Sciatic nerve (tissue), 2 donors: ENCODE data around the gene PRR18. TPM values are rescaled to one million over a fixed set of nuclear protein-coding genes. Genes with fewer than 3 reads are reported as not detected.

ENCODE experiments used
- ATAC-seq: fragments of 200-7000 bp; cut with Tn5 transposase; one replicate; pipeline ENCODE4 v1.9.1; 2020; ENCODE audit warnings: mild to moderate bottlenecking, moderate library complexity
- DNase-seq: peaks from one replicate; pipeline ENCODE4 v3.0.0-alpha.2; 2020; ENCODE audit warnings: low spot score
- intact Hi-C: fragments of 100-400 bp; cut with DNase I; formaldehyde crosslinking; loops from one replicate; pipeline ENCODE4 v1.14.2; 2022
- total RNA-seq: library from RNA; stranded (reverse); fragmentation: NEBNext Ultra II Directional; extraction: Animal tissue kit (Norgen Biotek cat#: 25700); gene quantifications from one replicate; pipeline ENCODE4 v1.2.1, GENCODE V29; 2021
- donor health status: DM: no; HTN: no; CAD: no.
- donor health status: DM: no; HTN: no; CAD: no.

Gene PRR18
- total RNA-seq, 1 donor from 2014 or later, result not detected

DNA sequence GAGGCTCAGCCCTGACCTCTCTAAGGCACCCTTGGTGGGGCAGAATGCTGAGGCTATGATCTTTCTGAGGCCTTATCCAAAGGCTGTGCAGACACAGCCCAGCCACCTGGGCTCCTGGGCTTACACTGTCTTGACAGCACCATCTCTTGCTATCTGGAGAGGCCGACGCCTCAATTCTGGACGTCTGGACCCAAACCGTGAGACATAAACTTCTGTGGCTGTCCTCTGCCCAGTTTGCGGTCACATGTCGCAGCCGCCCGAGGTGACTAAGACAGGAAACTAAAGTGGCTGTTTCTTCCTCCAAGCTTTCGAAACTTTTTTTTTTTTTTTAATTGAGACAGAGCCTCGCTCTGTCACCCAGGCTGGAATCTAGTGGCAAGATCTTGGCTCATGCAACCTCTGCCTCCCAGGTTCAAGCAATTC lies 49.3 kb downstream of the PRR18 start:
- DNase-seq (no peak), ATAC-seq (peak; percentile 79)
- intact Hi-C loops, result no loop called here

DNA sequence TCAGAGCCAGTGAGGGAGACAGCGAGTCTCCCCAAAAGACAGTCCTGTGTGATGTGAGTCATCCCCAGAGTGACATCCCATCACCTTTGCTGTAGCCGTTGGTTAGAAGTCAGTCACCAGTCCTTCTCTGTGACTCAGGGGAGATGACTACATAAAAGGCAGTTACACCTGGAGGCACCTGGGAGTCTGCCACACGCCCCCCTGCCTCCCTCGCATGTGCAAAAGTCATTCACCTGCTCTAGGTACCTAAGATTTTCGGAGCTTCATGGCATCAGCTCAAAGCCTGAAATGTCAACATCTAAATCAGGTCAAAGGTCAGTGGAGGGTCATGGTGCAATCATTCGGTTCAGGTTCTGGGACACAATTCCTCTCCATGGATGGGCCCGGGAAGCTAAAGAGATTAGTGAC lies 50.3 kb downstream of the PRR18 start:
- intact Hi-C loops, result no loop called here
- ATAC-seq, result no peak
- no peak for DNase-seq

Other genes with a start within 250 kb of the PRR18 start
- gene TBXT, start 140.5 kb downstream of the PRR18 start, total RNA-seq, result not detected
- gene SFT2D1, start 34.2 kb upstream of the PRR18 start, total RNA-seq, result 46.1 TPM
- gene MPC1, start 74.5 kb upstream of the PRR18 start, total RNA-seq, result 49.2 TPM